IMR-90 (cell line): ENCODE data around the gene HMOX2. TPM values are rescaled to one million over a fixed set of nuclear protein-coding genes. Genes with fewer than 3 reads are reported as not detected.

ENCODE experiments used
- ATAC-seq: fragments of 200-7000 bp; cut with Tn5 transposase; 2 replicates; pipeline ENCODE4 v1.9.1; 2020; ENCODE audit warnings: low read depth, mild to moderate bottlenecking, moderate library complexity
- BruUV-seq: library from RNA; stranded (reverse); fragments of 400-500 nt; replicated peaks from 2 replicates; lab custom pipeline; 2021; lab: Mats Ljungman, UMichigan
- CTCF ChIA-PET: fragments of 300-600 bp; formaldehyde crosslinking; extraction: SDS; loops from one replicate; lab custom pipeline; 2021; ENCODE audit warnings: antibody characterized with exemption; lab: Yijun Ruan, JAX
- POLR2A ChIA-PET: fragments of 300-600 bp; sonication (Branson Sonifier 250); formaldehyde crosslinking; loops from one replicate; lab custom pipeline; 2022; ENCODE audit warnings: antibody characterized with exemption; ENCODE audit not compliant: unreplicated experiment; lab: Charles Lee
- DNase-seq: peaks from one replicate; pipeline ENCODE4 v3.0.0; 2013
- H2AFZ ChIP-seq: replicated peaks from 2 replicates; pipeline ENCODE3; 2013; ENCODE audit warnings: low read length, mild to moderate bottlenecking; ENCODE audit not compliant: poor library complexity
- H2AK5ac ChIP-seq: 2 replicates; pipeline ENCODE4 v1.6.1; 2013; ENCODE audit warnings: low read depth, low read length, inconsistent platforms
- H2AK9ac ChIP-seq: replicated peaks from 2 replicates; pipeline ENCODE3; 2013; ENCODE audit warnings: mild to moderate bottlenecking, low read depth, low read length, moderate library complexity; ENCODE audit not compliant: poor library complexity
- H2BK120ac ChIP-seq: 2 replicates; pipeline ENCODE4 v1.6.1; 2013; ENCODE audit warnings: low read depth, low read length, inconsistent platforms
- H2BK15ac ChIP-seq: 3 replicates; pipeline ENCODE4 v1.6.1; 2013; ENCODE audit warnings: low read depth, low read length, inconsistent platforms
- H2BK20ac ChIP-seq: 2 replicates; pipeline ENCODE4 v1.6.1; 2013; ENCODE audit warnings: low read depth, mild to moderate bottlenecking, inconsistent platforms, low read length, moderate library complexity
- H2BK5ac ChIP-seq: 2 replicates; pipeline ENCODE4 v1.6.1; 2013; ENCODE audit warnings: mild to moderate bottlenecking, low read depth, low read length, inconsistent platforms; ENCODE audit not compliant: poor library complexity, severe bottlenecking
- H3K14ac ChIP-seq: replicated peaks from 2 replicates; pipeline ENCODE4 v1.6.1; 2013; ENCODE audit warnings: low read depth, low read length, inconsistent platforms
- H3K18ac ChIP-seq: 2 replicates; pipeline ENCODE4 v1.6.1; 2013; ENCODE audit warnings: low read depth, low read length, control low read depth
- H3K23ac ChIP-seq: 2 replicates; pipeline ENCODE4 v1.6.1; 2013; ENCODE audit warnings: low read depth, low read length, inconsistent platforms
- H3K27ac ChIP-seq: 2 replicates; pipeline ENCODE4 v1.5.1; 2013; ENCODE audit warnings: mild to moderate bottlenecking, control low read depth, low read length; ENCODE audit not compliant: insufficient read depth
- H3K27me3 ChIP-seq: 2 replicates; pipeline ENCODE4 v1.6.1; 2013; ENCODE audit warnings: low read length; ENCODE audit not compliant: control insufficient read depth, insufficient read depth
- H3K36me3 ChIP-seq: 2 replicates; pipeline ENCODE4 v1.6.1; 2013; ENCODE audit warnings: low read length, mixed read lengths; ENCODE audit not compliant: control insufficient read depth, insufficient read depth
- H3K4ac ChIP-seq: 2 replicates; pipeline ENCODE4 v1.6.1; 2013; ENCODE audit warnings: low read depth, low read length, inconsistent platforms
- H3K4me1 ChIP-seq: 2 replicates; pipeline ENCODE4 v1.6.1; 2013; ENCODE audit warnings: low read length, mixed read lengths; ENCODE audit not compliant: control insufficient read depth, insufficient read depth
- H3K4me2 ChIP-seq: 2 replicates; pipeline ENCODE4 v1.6.1; 2013; ENCODE audit warnings: low read depth, mild to moderate bottlenecking, control low read depth, low read length, moderate library complexity
- H3K4me3 ChIP-seq: 2 replicates; pipeline ENCODE4 v1.5.1; 2013; ENCODE audit warnings: low read depth, mild to moderate bottlenecking, control low read depth, low read length, moderate library complexity; ENCODE audit not compliant: insufficient read depth
- H3K56ac ChIP-seq: 2 replicates; pipeline ENCODE4 v1.6.1; 2013; ENCODE audit warnings: low read length, inconsistent platforms; ENCODE audit not compliant: insufficient read depth; ENCODE audit errors: extremely low read depth
- H3K79me1 ChIP-seq, 2 experiments: 2 replicates each; pipeline ENCODE4 v1.6.1; 2013; ENCODE audit warnings: low read length in 2 of 2, inconsistent platforms in 1 of 2, low read depth in 1 of 2
- H3K9ac ChIP-seq: 2 replicates; pipeline ENCODE4 v1.6.1; 2013; ENCODE audit warnings: low read depth, low read length, control low read depth
- H3K9me1 ChIP-seq: 2 replicates; pipeline ENCODE4 v1.6.1; 2013; ENCODE audit warnings: low read length, inconsistent platforms; ENCODE audit not compliant: insufficient read depth
- H3K9me3 ChIP-seq: 2 replicates; pipeline ENCODE4 v1.6.1; 2013; ENCODE audit warnings: low read length; ENCODE audit not compliant: control insufficient read depth, insufficient read depth
- H4K20me1 ChIP-seq: 2 replicates; pipeline ENCODE4 v1.6.1; 2013; ENCODE audit warnings: low read length, inconsistent platforms; ENCODE audit not compliant: insufficient read depth
- H4K5ac ChIP-seq: 2 replicates; pipeline ENCODE4 v1.6.1; 2013; ENCODE audit warnings: mild to moderate bottlenecking, low read depth, low read length, control low read depth
- H4K8ac ChIP-seq, 2 experiments: 2 replicates each; pipeline ENCODE4 v1.6.1; 2013; ENCODE audit warnings: low read depth in 2 of 2, low read length in 2 of 2, control low read depth in 1 of 2, inconsistent platforms in 1 of 2
- H4K91ac ChIP-seq: 2 replicates; pipeline ENCODE4 v1.6.1; 2013; ENCODE audit warnings: low read depth, low read length, inconsistent platforms; ENCODE audit not compliant: insufficient read depth
- BHLHE40 ChIP-seq: fragments of 150-350 bp; IDR thresholded peaks from 2 replicates; pipeline ENCODE4 v1.6.1; 2016; ENCODE audit warnings: mild to moderate bottlenecking, low read depth, low read length
- CEBPB ChIP-seq: IDR thresholded peaks from 2 replicates; pipeline ENCODE4 v1.6.1; 2012; ENCODE audit warnings: low read depth, low read length, improper control_type of control experiment
- NFE2L2 ChIP-seq: fragments of 150-350 bp; IDR thresholded peaks from 2 replicates; pipeline ENCODE4 v1.6.1; 2016; ENCODE audit warnings: low read depth, mild to moderate bottlenecking, low read length
- WGBS, 2 experiments: methylation state at CpG; one replicate each; pipeline versions ENCODE4 v1.1.5 to v1.1.7; 2013; ENCODE audit warnings: missing lambda C conversion rate in 2 of 2; ENCODE audit not compliant: insufficient read length in 1 of 2; ENCODE audit errors: extremely low coverage in 2 of 2; 5-methylcytosine and 5-hydroxymethylcytosine counted together
- dilution Hi-C: fragments of 300-500 bp; cut with HindIII; formaldehyde crosslinking; loops from one replicate; pipeline ENCODE4 v1.14.3; 2018; ENCODE audit warnings: low sequenced_read_pairs; ENCODE audit not compliant: unreplicated experiment
- in situ Hi-C: fragments of 300-500 bp; cut with MboI; formaldehyde crosslinking; loops from 3 replicates; pipeline ENCODE4 v1.14.3; 2019; ENCODE audit warnings: low sequenced_read_pairs, inconsistent platforms, mixed read lengths
- intact Hi-C: fragments of 100-400 bp; cut with micrococcal nuclease; formaldehyde crosslinking; loops from 2 replicates; pipeline ENCODE4 v1.10.0; 2022
- polyA plus RNA-seq, 3 experiments: library from polyadenylated mRNA; depleted of rRNA; stranded (reverse); fragments of >200 nt; gene quantifications; 2 replicates each; pipeline ENCODE4 v1.2.3, GENCODE V29; 2012; ENCODE audit warnings: low replicate concordance in 1 of 3
- total RNA-seq: library from RNA; depleted of rRNA; stranded (reverse); fragments of >200 nt; gene quantifications from 2 replicates; pipeline ENCODE4 v1.2.3, GENCODE V29; 2012

The HMOX2 gene
- total and polyA plus RNA-seq, 2 of the 4 experiments (the other 2 are of a cell fraction), result 93.9 to 98.8 TPM

DNA sequence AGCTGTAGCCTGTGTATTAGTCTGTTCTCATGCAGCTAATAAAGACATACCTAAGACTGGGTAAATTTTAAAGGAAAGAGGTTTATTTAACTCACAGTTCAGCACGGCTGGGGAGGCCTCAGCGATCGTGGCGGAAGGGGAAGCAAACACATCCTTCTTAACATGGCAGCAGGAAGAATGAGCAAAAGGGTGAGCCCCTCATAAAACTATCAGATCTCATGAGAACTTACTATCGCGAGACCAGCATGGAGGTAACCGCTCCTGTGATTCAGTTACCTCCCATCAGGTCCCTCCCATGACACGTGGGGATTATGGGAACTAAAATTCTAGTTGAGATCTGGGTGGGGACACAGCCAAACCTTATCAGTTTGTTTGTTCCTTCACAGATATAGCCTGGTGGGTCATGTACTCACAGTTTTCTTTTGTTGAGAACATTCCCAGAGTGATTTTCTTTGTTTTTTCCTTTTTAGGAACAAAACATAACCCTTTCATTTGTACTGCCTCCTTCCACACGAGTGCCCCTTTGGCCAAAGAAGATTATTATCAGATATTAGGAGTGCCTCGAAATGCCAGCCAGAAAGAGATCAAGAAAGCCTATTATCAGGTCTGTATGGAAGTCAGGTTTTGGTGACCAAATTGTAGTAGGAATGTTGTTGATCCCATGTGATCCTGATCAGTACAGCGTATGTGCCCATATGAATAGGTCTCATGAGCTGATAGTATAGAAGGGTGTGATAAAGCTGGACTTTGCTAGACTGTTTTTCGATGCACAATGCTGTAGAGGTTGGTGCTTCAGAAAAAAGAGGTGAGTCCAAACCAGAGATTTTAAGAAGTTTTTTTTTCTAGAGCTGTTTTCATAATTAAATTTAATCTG is 42.0 kb upstream of the HMOX2 start:
- H3K4me3 ChIP-seq, result no peak overlapping the region
- H3K4me2 ChIP-seq, result no peak overlapping the region
- H4K5ac ChIP-seq, result peak overlapping the region; percentile 11; the same call in 1 of the 2 replicates
- no TSS peak for BruUV-seq
- H3K27ac ChIP-seq, result no peak overlapping the region
- CTCF ChIA-PET, result no interaction called here
- intact Hi-C loops, result no loop called here
- no peaks in the 10 kb centered on the region for H3K9me3 ChIP-seq
- no peak overlapping the region for H3K23ac ChIP-seq
- H2BK20ac ChIP-seq, result no peak overlapping the region
- POLR2A ChIA-PET, result no interaction called here
- in situ Hi-C loops, result no loop called here
- TF ChIP-seq CEBPB (no peak), BHLHE40 (no peak), NFE2L2 (no peak)
- no peaks in the 10 kb centered on the region for H3K9me1 ChIP-seq
- H2BK5ac ChIP-seq, result no peak overlapping the region
- H3K14ac ChIP-seq, result no peak overlapping the region
- H2BK15ac ChIP-seq, result no peak overlapping the region
- no peak overlapping the region; a peak in 1 of 4 replicates for H4K8ac ChIP-seq
- H4K20me1 ChIP-seq, result peaks cover 4% of the 10 kb centered on the region; the same call in 1 of the 2 replicates
- no peak overlapping the region for H2BK120ac ChIP-seq
- H3K56ac ChIP-seq, result no peak overlapping the region
- no peaks in the 10 kb centered on the region for H3K27me3 ChIP-seq
- H3K4ac ChIP-seq, result no peak overlapping the region
- WGBS, 2 experiments, result 96% methylated on average over 5 of the region's 12 CpGs; no CpG with 5 or more reads in 1 of the 2 experiments
- DNase-seq, result no peak
- H3K4me1 ChIP-seq, result peaks cover 5% of the 10 kb centered on the region
- no peak overlapping the region for H2AK9ac ChIP-seq
- peaks cover 27 to 42% of the 10 kb centered on the region in 2 experiments for H3K79me1 ChIP-seq
- peaks cover 26% of the 10 kb centered on the region for H3K36me3 ChIP-seq
- no peak overlapping the region for H2AFZ ChIP-seq
- no peak overlapping the region for H3K9ac ChIP-seq
- no peak overlapping the region for H2AK5ac ChIP-seq
- dilution Hi-C loops, result no loop called here
- no peak overlapping the region for H3K18ac ChIP-seq
- ATAC-seq, result no peak
- H4K91ac ChIP-seq, result no peak overlapping the region
